LNCaP clone FGC (cell line): ENCODE data around the gene NEK10.

Source experiments
- DNase-seq: peaks from one replicate; pipeline ENCODE4 v3.0.0-alpha.2; 2011; ENCODE audit warnings: low read depth
- H3K4me3 ChIP-seq: 2 replicates; pipeline ENCODE4 v1.5.1; 2011; ENCODE audit warnings: mild to moderate bottlenecking, low read depth, low read length, control low read depth
- TF ChIP-seq, protein P1 (sequence below): IDR thresholded peaks from 2 replicates; pipeline ENCODE4 v1.5.1; 2012; ENCODE audit warnings: mild to moderate bottlenecking; ENCODE audit not compliant: control insufficient read depth, insufficient read depth; ENCODE audit errors: extremely low read depth

NEK10 gene

GRCh38 chr3:27133060-27133459 lies 236.1 kb downstream of the NEK10 start:
- TF ChIP-seq, protein P1, sequence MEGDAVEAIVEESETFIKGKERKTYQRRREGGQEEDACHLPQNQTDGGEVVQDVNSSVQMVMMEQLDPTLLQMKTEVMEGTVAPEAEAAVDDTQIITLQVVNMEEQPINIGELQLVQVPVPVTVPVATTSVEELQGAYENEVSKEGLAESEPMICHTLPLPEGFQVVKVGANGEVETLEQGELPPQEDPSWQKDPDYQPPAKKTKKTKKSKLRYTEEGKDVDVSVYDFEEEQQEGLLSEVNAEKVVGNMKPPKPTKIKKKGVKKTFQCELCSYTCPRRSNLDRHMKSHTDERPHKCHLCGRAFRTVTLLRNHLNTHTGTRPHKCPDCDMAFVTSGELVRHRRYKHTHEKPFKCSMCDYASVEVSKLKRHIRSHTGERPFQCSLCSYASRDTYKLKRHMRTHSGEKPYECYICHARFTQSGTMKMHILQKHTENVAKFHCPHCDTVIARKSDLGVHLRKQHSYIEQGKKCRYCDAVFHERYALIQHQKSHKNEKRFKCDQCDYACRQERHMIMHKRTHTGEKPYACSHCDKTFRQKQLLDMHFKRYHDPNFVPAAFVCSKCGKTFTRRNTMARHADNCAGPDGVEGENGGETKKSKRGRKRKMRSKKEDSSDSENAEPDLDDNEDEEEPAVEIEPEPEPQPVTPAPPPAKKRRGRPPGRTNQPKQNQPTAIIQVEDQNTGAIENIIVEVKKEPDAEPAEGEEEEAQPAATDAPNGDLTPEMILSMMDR, result no peak
- no peak for DNase-seq
- H3K4me3 ChIP-seq, result no peak overlapping the region

DNA sequence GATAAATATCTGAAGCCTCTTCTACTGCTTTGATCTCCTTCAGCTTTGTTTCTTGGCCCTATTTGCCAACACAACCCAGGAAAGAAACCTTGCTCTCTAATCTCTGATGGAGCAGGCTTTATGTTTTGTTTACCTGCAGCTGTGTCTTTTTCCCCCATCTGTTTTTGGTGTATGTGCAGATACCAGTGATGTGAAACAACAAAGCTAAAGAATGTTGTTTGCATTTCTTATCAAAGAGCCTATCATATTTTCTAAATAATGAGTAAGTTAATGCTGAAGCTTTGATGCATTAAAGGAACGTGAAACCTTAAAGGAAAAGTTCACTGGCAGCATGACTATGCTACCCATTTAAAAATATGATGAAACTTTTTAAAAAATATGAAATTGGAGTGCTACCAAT lies 238.4 kb downstream of the NEK10 start:
- TF ChIP-seq, protein P1, result no peak
- no peak overlapping the region for H3K4me3 ChIP-seq
- DNase-seq, result no peak

DNA sequence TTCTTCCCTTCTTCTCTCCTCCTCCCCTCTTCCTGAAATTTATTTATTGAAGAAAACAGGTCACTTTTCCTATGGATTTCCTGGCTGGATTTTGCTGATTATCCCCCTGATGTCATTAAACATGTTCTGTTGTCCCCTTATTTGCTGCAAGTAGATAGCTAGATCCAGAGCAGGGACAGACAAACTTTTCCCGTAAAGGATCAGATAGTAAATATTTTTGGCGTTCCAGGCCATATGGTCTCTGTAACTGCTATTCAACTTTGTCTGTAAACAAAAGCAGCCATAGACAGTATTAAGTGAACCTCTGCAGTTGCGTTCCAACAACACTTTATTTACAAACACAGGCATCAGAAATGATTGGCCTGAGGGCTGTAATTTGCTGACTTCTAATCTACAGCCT lies 241.3 kb downstream of the NEK10 start:
- TF ChIP-seq, protein P1, result no peak

DNA sequence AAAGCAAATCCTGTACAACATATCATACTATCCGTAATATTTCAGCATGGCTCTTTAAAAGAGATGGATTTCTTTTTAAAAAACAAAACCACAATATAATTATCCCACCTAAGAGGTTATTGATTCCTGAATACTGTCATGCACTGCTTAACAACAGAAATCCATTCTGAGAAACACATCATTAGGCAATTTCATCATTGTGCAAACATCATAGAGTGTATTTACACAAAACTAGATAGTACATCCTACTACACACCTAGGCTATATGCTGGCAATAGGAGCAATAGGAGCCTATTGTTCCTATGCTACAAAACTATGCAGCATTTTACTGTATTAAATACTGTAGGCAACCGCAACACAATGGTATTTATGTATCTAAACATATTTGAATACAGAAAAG lies 242.0 kb downstream of the NEK10 start:
- no peak overlapping the region for H3K4me3 ChIP-seq
- no peak for DNase-seq
- TF ChIP-seq, protein P1, result no peak

More for the DNA sequence above, 241.3 kb downstream of the NEK10 start:
- no peak for DNase-seq
- H3K4me3 ChIP-seq, result no peak overlapping the region

DNA sequence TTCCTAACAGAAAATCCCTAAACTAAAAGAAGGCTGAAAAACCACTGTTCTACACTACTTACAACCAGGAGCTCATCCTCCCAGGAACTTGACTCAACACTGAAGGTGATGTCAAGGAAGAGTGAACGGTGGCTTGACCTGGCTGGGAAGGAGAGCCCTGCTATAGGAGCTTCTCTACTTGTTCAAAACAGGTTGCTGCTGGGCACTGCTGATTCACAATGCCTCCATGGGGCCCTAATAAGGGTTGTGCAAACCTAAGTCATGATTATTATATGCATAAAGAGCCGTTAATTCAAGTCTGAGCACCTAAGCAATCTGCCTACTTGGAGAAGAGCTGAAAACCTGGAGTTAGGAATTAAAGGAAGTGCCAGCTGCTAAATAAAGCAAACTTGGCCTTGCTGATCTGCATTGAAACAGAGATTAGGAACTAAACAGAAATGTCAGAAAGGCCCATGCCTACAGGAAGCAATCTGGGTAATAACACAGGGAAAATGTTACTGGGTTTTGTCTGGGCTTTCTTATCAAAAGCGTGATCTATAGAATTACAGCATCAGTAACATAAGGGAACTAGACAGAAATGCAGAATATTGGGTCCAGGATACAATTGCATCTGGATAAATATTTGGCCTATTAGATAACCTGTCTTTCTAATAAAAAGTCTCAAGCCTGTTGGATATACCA lies 243.2 kb downstream of the NEK10 start:
- no peak overlapping the region for H3K4me3 ChIP-seq
- DNase-seq, result no peak
- TF ChIP-seq, protein P1, result no peak

- no peak for DNase-seq
- H3K4me3 ChIP-seq, result no peak overlapping the region
- TF ChIP-seq, protein P1, result no peak
These were observed 249.5 kb downstream of the NEK10 start for GRCh38 chr3:27119639-27120038.

- no peak for DNase-seq
- TF ChIP-seq, protein P1, result no peak
- H3K4me3 ChIP-seq, result no peak overlapping the region
These were observed 253.8 kb downstream of the NEK10 start for GRCh38 chr3:27115352-27115751.
